SK-N-SH treated with all-trans-retinoic acid at 6 μM for 48 hours (cell line): ENCODE results near the gene TMOD3.

ENCODE experiments used
- ARNTL ChIP-seq: fragments of 450-650 bp; formaldehyde crosslinking; IDR thresholded peaks from 2 replicates; pipeline ENCODE4 v1.5.0; 2020; ENCODE audit warnings: low read depth, mild to moderate bottlenecking, moderate library complexity, borderline replicate concordance
- ESRRG ChIP-seq: fragments of 250-450 bp; sonication (Bioruptor Pico); IDR thresholded peaks from 2 replicates; pipeline ENCODE4 v1.6.1; 2021; ENCODE audit warnings: mild to moderate bottlenecking
- PATZ1 ChIP-seq: fragments of 250-450 bp; sonication (Bioruptor Pico); IDR thresholded peaks from 2 replicates; pipeline ENCODE4 v1.8.0; 2020; ENCODE audit warnings: mild to moderate bottlenecking, moderate library complexity, borderline replicate concordance
- POU6F1 ChIP-seq: fragments of 250-450 bp; sonication (Bioruptor Pico); IDR thresholded peaks from 2 replicates; pipeline ENCODE4 v1.8.0; 2021; ENCODE audit warnings: low read depth, mild to moderate bottlenecking, moderate library complexity, borderline replicate concordance
- RARB ChIP-seq: fragments of 250-450 bp; sonication (Bioruptor Pico); IDR thresholded peaks from 2 replicates; pipeline ENCODE4 v1.8.0; 2021; ENCODE audit warnings: mild to moderate bottlenecking, moderate library complexity
- SNAI2 ChIP-seq: fragments of 250-450 bp; sonication (Bioruptor Pico); IDR thresholded peaks from 2 replicates; pipeline ENCODE4 v1.5.0; 2020; ENCODE audit warnings: mild to moderate bottlenecking, moderate library complexity
- ZFP3 ChIP-seq: fragments of 250-450 bp; sonication (Bioruptor Pico); IDR thresholded peaks from 2 replicates; pipeline ENCODE4 v1.5.0; 2020; ENCODE audit warnings: mild to moderate bottlenecking, moderate library complexity
- ZFP30 ChIP-seq: fragments of 450-650 bp; formaldehyde crosslinking; IDR thresholded peaks from 2 replicates; pipeline ENCODE4 v1.5.0; 2022; ENCODE audit warnings: mild to moderate bottlenecking, moderate library complexity
- ZNF565 ChIP-seq: fragments of 450-650 bp; formaldehyde crosslinking; conservative IDR thresholded peaks from 2 replicates; pipeline ENCODE4 v1.5.0; 2020; ENCODE audit warnings: low read depth, mild to moderate bottlenecking, moderate library complexity
- ZNF70 ChIP-seq: fragments of 450-650 bp; formaldehyde crosslinking; IDR thresholded peaks from 2 replicates; pipeline ENCODE4 v1.5.0; 2020; ENCODE audit warnings: mild to moderate bottlenecking, moderate library complexity
- TF ChIP-seq, protein P1 (sequence below): fragments of 250-450 bp; sonication (Bioruptor Pico); IDR thresholded peaks from 2 replicates; pipeline ENCODE4 v1.5.0; 2020; ENCODE audit warnings: mild to moderate bottlenecking, moderate library complexity

DNA sequence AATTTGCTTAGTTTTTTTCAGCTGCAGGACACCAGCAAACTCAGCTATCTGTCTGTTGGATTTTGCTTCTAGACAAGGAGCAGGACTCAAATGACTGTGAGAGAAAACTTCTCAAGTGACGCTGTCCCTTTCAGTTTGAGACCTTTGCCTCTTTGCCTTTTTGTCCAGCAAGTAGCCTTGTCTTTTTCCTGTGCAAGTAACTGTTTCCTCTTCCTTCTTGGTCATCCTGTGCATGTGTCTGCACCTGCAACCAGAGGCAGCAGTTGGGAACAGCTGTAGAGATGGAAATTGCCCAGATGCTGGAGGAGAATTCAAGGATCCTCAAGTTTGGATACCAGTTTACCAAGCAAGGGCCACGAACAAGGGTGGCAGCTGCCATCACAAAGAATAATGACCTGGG, 23.3 kb upstream of the TMOD3 start:
- no peak for TF ChIP-seq ZNF565 (CRISPR knock-in tag)
- TF ChIP-seq RARB (CRISPR knock-in tag): no peak
- TF ChIP-seq SNAI2 (CRISPR knock-in tag): no peak
- TF ChIP-seq ZNF70 (CRISPR knock-in tag): no peak
- no peak for TF ChIP-seq PATZ1 (CRISPR knock-in tag)
- TF ChIP-seq, protein P1, sequence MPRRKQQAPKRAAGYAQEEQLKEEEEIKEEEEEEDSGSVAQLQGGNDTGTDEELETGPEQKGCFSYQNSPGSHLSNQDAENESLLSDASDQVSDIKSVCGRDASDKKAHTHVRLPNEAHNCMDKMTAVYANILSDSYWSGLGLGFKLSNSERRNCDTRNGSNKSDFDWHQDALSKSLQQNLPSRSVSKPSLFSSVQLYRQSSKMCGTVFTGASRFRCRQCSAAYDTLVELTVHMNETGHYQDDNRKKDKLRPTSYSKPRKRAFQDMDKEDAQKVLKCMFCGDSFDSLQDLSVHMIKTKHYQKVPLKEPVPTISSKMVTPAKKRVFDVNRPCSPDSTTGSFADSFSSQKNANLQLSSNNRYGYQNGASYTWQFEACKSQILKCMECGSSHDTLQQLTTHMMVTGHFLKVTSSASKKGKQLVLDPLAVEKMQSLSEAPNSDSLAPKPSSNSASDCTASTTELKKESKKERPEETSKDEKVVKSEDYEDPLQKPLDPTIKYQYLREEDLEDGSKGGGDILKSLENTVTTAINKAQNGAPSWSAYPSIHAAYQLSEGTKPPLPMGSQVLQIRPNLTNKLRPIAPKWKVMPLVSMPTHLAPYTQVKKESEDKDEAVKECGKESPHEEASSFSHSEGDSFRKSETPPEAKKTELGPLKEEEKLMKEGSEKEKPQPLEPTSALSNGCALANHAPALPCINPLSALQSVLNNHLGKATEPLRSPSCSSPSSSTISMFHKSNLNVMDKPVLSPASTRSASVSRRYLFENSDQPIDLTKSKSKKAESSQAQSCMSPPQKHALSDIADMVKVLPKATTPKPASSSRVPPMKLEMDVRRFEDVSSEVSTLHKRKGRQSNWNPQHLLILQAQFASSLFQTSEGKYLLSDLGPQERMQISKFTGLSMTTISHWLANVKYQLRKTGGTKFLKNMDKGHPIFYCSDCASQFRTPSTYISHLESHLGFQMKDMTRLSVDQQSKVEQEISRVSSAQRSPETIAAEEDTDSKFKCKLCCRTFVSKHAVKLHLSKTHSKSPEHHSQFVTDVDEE (CRISPR knock-in tag): no peak
- TF ChIP-seq ARNTL (CRISPR knock-in tag): no peak
- no peak for TF ChIP-seq ZFP30 (CRISPR knock-in tag)
- TF ChIP-seq POU6F1 (CRISPR knock-in tag): no peak
- no peak for TF ChIP-seq ESRRG (CRISPR knock-in tag)
- TF ChIP-seq ZFP3 (CRISPR knock-in tag): no peak
